Measurements from ENCODE around the gene TMA7.
"Not testable (repeated sequence)": the region's sequence is repeated elsewhere in the genome, so short reads cannot be mapped to it uniquely, and the experiment has no call there.

Gene TMA7

DNA sequence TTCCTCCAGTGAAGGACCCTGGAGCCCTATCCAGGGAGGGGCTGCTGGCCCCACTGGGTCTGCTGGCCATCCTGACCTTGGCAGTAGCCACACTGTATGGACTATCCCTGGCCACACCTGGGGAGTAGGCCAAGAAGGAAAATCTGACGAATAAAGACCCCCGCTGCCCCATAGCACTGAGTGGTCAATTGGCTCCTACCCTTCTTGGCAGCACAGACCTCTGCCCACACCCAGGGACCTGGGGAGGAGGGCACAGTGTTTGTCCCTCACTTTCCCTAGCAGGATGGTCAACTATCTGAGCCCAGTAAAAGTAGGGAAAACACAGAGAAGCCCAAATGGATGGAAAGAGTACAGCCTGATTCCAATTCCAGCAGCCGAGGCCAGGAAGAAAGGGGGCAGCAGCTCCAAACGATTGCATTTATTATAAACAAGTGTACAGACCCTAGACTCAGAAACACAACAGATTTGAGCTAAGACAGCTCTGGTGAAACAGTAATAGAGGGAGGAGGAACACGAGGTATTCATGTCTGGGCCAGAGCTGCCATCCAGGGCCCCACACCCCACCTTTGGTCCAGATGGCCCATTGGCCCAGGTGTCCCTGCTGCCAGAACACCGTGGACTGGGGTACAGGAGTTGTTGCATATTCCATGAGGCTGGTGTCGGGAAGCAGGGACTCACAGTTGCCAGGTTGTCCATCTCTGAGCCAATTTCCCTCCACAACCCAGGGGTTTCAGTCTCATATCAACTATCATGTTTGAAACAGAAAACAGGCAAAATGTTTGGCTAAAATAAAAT, 27.6 kb downstream of the TMA7 start:
- DNase-seq (ENCODE audit: low read depth in 2 of 2): no peak

DNA sequence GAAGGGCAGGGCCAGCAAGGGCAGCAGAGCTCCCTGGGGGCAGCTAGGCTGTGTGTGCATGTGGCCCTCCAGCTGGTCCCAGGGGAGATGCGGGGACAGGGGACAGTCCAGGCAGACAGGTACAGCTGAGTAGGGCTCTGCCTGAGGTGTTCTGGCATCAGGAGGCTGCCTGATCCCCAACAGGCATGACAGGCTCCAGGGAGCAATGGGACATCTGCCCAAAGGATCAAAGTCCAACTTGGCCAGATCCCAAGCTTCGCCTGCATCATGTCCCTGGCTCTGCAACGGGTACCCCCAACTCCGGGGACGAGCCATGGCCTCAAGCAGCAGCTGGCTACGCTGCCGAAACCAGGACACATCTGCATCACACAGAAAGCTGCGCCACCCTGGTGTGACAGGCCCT, 28.3 kb downstream of the TMA7 start:
- no peak for DNase-seq (ENCODE audit: low read depth in 2 of 2)

DNA sequence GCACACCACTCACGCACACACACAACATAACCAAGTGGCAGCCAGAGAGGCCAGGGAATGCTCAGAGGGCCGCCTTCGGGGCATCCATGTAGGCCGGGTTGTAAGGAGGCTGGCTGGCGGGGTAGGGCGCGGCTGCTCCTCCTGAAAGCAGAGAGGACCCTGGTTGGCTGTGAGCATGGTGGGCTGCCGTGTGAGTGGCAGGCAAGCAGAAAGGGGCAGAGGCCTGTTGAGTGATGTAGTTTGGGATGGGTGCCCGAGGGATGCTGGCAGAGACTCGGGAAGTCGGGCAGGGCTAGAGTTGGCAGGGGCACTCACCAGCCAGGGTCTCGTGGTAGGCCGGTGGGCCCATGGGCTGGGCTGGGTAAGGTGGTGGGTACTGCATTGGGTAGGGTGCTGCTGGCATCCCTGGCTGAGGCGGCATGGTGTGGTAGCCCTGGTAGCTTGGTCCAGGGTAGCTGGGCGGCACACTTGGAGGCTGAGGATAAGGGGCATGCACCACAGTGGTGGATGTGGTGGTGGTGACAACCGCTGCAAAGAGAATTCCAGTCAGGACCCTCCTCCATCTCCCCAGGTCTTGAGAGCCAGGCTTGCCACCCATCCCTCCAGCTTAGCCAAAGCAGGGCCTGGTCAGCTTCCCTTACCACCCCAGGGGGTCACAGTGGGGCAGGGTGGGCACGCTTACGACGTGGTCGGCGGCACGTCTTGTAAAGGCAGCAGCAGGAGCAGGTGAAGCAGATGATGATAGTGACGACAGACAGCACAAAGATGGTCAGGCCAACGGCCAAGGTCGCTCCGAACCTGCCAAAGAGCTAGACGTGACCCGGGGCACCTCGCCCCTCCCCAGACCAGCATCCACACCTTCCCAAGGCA, 29.2 kb downstream of the TMA7 start:
- no peak for DNase-seq (ENCODE audit: low read depth in 2 of 2)

DNA sequence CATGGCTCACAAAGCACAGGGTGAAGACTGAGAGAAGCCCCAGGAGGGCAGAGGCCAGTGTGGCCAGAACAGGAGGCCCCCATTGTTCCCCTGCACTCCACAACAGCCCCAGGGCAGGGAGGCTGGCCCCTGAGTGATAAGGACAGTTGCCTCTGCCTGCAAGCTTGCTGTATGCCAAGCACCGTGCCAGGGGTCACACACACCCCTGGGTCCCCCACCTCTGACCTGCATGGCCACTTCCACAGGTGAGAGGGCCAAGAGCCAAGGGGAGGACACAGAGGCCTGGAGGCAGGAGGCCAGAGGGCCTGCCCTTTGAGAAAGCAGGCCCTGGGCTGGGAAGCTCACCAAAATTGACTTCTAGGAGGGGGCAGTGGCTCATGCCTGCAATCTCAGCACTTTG, 30.2 kb downstream of the TMA7 start:
- no peak for DNase-seq (ENCODE audit: low read depth in 2 of 2)

DNA sequence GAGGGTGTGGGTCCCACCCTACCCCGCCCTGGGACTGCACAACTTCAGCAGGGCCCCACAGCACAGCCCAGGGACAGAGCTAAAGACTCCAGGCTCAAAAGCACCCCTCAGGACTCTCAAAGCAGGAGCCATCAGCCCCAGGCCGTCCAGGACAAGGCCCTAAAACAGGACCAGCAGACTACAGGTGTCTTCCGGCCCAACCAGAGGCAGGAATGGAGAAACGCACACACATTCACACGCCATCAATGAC, 32.5 kb downstream of the TMA7 start:
- DNase-seq (ENCODE audit: low read depth in 2 of 2): no peak

DNA sequence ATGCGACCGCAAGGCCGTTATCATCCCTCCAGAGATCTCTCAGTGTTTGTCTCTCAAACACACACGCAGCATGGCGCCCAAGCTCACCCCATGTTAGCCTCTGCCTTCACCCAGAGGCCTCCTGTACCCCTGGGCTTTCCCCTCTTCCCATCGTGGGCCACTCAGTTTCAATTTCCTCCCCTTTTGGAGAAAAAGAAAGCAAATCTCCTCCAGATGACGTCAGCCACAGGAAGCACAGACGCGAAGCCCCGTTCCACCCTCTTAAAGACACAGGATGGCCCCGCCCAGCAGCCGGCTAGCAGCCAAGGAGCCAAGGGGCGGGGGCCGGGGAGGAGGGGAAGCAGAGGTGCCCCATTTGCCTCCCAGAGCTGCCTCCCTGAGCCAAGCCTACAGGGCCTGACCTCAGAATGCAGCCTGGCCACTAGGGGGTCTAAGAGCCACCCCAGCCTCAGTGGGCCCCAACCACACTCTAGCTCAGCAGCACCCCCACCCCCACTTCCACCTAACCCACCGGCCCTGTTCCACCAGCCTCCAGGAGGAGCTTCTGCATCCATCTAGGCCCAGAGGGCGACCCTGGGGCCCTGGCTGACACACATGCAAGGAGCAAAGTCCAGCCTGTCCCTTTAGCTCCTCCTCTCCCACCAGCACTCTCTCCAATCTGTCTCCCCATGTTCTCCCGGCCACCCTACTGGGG, 33.0 kb downstream of the TMA7 start:
- peak; percentile 88 to 91 for DNase-seq (ENCODE audit: low read depth in 2 of 2)

DNA sequence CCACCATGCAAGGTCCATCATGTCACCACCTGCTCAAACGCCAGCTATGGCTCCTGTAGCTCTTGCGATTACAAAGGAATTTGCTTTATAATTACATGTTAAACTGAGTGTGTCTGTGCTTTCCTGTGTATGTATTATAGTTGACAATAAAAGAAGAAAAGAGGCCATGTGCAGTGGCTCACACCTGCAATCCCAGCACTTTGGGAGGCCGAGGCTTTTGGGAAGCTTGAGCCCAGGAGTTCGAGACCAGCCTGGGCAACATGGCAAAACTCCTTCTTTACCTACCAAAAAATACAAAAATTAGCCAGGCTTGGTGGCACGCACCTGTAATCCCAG, 33.5 kb downstream of the TMA7 start:
- DNase-seq (ENCODE audit: low read depth in 2 of 2): no peak

DNA sequence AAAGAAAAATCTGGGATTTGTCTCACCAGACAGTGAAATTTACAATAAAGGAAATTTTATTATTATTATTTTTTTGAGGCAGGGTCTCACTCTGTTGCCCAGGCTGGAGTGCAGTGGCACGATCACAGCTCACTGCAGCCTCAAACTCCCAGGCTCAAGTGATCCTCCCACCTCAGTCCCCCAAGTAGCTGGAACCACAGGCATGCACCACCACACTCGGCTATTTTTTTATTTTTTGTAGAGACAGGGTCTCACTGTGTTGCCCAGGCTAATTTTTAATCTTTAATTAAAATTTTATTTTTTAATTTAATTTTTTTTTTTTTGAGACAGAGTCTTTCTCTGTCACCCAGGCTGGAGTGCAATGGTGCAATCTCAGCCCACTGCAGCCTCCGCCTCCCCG, 34.0 kb downstream of the TMA7 start:
- DNase-seq (ENCODE audit: low read depth in 2 of 2): not testable (repeated sequence)

DNA sequence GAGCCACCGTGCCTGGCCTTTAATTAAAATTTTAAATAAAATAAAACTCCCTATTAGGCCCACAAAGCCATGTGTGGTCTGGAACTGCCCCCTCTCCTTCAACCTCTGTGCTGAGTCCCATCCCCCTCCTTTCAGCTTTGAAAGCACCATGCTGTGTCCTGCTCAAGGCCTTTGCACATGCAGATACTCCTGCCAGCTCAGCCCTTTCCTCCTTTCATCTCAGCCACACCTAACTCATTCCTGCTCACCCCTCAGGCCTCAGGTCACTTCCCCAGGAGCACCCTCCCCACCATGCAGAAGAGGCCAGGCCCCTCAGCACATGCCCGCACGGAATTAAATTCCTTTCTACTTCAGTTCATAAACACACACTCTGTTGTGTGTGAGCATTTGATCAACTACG, 34.6 kb downstream of the TMA7 start:
- no peak for DNase-seq (ENCODE audit: low read depth in 2 of 2)

DNA sequence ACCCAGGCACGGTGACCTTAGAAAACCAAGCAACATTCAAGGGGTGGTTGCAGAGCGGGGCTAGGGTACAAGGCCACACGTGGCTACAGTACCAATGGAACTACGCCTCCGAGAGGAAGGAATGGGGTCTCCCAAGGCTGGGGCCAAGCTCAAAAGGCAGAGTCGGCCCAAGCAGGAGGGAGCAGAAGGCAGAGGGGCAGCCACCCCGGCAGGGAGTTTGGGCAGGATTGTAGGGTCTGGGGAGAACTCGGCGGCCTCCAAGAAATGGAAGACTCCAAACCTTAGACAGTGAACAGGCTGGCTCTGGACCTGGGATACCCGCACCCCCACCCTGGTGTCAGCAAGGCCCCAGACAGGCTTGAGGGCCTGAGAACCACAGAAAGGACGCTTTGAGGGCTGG, 35.1 kb downstream of the TMA7 start:
- DNase-seq (ENCODE audit: low read depth in 2 of 2): no peak

DNA sequence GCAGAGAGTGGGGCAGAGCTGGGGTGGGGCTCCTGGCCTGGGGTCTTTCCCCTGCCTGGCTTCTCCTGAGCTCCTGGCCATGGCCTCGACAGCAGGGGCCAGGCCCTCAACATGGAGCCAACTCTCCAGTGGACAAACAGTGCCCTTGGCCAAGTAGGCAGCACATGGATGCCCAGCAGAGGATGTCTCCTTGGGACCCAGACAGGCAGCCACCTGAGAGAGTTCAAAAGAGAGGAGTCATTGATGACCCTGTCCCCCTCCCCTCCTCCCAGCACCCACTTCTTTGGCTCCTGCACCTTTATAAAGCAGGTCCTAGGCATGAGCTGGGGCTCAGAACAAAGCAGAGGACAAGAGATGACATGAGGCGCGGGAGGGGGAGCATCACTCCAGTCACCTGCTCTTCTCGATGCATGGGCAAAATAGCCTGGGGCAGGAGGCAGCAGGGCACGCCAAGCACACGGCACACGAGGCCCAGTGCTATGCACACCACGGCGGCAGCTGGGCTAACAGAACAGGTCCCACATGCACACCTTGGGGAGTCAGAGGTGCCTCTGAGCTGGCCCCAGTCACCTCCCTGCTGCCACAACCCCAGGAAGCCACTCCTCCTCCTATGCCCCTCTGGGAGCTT, 36.5 kb downstream of the TMA7 start:
- DNase-seq (ENCODE audit: low read depth in 2 of 2): no peak

DNA sequence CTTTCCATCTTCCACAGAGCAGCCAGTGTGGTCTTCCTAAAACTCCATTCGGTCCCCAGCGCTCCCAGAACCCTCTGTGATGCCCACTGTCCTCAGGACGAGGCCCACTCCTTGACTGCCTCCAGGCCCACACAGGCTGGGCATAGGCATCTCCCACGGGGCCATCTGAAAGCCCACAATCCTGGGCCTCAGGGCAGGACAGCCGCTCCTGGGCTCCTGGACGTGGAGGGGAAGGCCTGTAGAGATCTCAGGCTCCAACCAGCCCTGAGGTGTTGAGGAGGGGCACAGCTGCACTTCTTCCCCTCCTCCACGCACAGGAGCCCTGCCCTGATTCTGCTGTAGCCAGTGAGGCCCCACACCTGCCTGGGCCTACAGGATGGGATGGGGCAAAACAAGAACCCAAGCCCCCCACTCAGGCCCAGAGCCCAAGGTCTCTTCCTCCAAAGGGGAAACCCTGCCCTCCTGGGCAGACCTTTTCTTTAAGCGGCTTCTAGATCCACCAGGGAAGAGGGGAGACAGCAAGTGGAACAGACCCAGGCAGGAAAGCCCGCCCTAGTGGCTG, 38.0 kb downstream of the TMA7 start:
- DNase-seq (ENCODE audit: low read depth in 2 of 2): no peak

DNA sequence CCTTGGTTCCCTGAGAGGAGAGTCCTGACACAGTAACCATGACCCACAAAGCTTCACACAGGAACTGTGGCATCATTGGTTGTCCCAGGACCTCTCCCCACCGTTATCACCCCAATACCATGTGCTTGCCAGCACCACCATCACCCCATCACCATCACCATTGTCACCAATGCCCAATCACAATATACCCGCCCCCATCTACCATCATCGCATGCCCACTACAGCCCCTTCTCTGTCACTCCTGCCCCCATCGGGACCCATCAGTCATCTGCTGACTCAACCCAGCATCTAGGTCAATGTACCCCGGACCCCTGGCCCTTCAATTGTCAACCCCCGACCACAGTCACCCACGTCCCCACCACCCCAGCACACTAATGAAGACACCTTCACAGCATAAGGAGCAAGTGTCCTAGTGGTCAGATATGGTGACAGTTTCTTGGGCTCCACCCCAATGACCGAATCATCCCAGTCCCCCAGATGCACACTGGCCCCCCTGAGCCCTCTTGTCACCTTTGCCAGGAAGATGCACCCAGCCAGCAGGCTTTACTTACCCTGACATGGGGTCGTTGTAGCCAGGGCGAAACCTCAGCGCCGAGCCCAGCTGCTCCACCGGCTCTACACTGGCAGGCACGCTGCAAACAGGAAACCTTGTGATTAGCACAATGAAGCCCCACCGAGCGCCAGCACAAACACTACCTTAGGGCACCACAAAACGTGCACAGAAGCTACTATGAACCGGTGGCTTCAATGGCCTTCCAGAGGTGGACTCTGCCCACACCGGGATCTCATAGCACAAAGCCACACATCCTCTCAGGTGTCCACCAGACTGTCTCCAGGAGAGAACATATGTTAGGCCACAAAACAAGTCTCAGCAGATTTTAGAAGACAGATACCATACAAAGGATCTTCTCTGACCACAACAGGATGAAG, 38.8 kb downstream of the TMA7 start:
- peak in 1 of 2 donors; percentile 25 for DNase-seq (ENCODE audit: low read depth in 2 of 2)

DNA sequence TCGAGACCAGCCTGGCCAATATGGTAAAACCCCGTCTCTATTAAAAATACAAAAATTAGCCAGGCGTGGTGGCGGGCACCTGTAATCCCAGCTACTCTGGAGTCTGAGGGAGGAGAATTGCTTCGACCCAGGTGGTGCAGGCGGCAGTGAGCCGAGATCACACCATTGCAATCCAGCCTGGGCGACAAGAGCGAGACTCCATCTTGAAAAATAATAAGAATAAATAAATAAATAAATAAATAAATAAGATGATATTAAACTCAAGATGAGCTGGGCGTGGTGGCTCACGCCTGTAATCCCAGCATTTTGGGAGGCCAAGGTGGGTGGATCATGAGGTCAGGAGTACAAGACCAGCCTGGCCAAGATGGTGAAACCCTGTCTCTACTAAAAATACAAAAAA, 40.8 kb downstream of the TMA7 start:
- not testable (repeated sequence) for DNase-seq (ENCODE audit: low read depth in 2 of 2)

DNA sequence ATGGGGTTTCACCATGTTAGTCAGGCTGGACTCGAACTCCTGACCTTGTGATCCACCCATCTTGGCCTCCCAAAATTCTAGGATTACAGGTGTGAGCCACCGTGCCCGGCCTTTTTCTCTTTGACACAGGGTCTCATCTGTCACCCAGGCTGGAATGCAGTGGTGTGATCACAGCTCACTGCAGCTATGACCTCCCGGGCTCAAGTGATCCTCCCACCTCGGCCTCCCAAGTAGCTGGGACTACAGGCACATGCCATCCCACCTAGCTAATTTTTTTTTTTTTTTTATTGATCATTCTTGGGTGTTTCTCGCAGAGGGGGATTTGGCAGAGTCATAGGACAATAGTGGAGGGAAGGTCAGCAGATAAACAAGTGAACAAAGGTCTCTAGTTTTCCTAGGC, 42.8 kb downstream of the TMA7 start:
- not testable (repeated sequence) for DNase-seq (ENCODE audit: low read depth in 2 of 2)

DNA sequence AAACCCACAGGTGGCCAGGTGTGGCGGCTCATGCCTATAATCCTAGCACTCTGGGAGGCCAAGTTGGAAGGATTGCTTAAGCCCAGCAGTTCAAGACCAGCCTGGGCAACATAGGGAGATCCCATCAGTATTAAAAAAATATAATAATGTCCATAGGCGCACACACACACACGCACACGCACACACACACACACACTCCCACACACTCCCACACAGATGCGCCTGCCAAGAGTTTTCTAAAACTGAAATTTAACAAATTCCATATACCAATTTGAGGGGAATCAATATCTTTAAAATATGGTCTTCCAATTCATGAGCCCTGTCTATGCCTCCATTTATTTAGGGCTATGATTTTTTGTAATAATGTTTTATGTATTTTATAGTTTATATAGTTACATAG, 46.9 kb downstream of the TMA7 start:
- DNase-seq (ENCODE audit: low read depth in 2 of 2): no peak

DNA sequence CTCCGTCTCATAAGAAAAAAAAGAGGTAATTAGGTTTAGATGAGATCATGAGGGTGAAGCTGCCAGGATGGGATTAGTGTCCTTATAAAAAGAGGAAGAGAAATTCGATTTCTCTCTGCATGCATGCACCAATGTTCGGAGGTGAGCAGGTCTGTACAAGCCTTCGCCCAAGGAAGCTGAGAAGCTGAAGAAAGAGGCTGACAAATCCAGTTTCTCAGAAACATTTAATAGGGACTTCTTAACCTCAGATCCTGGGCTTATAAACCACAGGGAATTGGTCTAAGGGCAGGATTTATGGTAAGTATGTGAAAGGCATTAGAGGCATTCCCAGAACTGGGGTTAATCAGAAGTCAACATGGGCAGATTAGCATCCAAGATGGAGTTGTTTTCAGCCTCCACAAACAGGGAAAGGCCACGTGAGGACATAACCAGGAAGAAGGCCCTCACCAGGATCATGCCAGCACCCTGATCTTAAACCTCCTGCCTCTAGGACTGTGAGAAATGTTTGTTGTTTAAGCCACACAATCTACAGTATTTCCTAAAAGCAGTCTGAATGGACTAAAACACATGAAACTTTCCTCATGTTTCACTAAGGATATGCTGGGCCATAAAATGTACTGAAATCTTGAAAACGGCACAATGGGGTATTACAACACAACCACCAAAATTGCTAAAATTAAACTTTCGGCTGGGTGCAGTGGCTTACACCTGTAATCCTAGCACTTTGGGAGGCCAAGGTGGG, 52.6 kb downstream of the TMA7 start:
- DNase-seq (ENCODE audit: low read depth in 2 of 2): no peak

DNA sequence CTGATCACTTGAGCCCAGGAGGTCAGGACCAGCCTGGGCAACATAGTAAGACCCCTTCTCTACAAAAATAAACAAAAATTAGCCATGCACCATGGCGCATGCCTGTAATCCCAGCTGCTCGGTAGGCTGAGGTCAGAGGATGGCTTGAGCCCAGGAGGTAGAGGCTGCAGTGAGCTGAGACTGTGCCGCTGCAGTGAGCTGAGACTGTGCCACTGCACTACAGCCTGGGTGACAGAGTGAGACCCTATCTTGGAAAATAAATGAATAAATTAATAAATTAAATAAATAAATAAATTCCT, 53.1 kb downstream of the TMA7 start:
- no peak for DNase-seq (ENCODE audit: low read depth in 2 of 2)

Data from stimulated activated CD4-positive, alpha-beta T cell treated with anti-CD3 and anti-CD28 coated beads, Interleukin-1b, Interleukin-23, amount 100 ng/mL, for 4 hours (primary cell).